Activated T-cell treated with anti-CD3 and anti-CD28 coated beads for 24 hours (primary cell): ENCODE data around the gene IVNS1ABP.
A peak's percentile ranks its signal among the peaks of the same experiment; 100 is the strongest.
"Not testable (repeated sequence)": the region's sequence is repeated elsewhere in the genome, so short reads cannot be mapped to it uniquely, and the experiment has no call there.

Experiments used
- DNase-seq: peaks from one replicate; pipeline ENCODE4 v3.0.0-alpha.2; 2020; ENCODE audit warnings: low read depth

Gene IVNS1ABP

GRCh38 chr1:185317034-185317885, at the start of gene IVNS1ABP:
Gene IVNS1ABP, minus strand, starts transcription at chr1:185317243. Its CDS starts 7,750 bp downstream, at chr1:185309493.
- peak; percentile 91 for DNase-seq

GRCh38 chr1:185365951-185366350, 48.9 kb upstream of the IVNS1ABP start:
- no peak for DNase-seq

GRCh38 chr1:185364528-185364927, 47.5 kb upstream of the IVNS1ABP start:
- DNase-seq: not testable (repeated sequence)

- no peak for DNase-seq
Observed at GRCh38 chr1:185363205-185363604, 46.2 kb upstream of the IVNS1ABP start.

- no peak for DNase-seq
Observed at GRCh38 chr1:185360714-185361113, 43.7 kb upstream of the IVNS1ABP start.

- DNase-seq: no peak
Observed at GRCh38 chr1:185358957-185359356, 41.9 kb upstream of the IVNS1ABP start.

- no peak for DNase-seq
Observed at GRCh38 chr1:185355947-185356346, 38.9 kb upstream of the IVNS1ABP start.

- no peak for DNase-seq
Observed at GRCh38 chr1:185353124-185353523, 36.1 kb upstream of the IVNS1ABP start.

- no peak for DNase-seq
Observed at GRCh38 chr1:185351734-185352466, 34.9 kb upstream of the IVNS1ABP start.

DNA sequence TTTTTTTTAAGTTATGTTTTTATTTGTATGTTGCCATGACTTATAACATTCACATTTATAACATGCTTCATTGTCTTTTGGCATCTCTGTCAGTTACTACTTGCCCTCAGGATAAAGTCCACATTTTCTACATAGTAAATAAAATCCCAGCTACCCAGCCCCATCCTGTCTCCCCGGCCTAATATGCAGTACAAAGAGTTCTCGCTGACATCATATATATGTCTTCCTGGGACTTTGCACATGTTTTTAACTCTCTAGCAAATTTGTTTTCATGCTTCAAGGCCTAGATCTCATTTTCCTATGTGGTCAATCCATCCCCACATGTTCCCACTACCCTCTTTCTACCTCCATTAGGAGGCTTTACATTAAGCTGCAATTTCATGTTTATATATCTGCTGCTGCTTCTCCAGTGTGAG, 33.0 kb upstream of the IVNS1ABP start:
- no peak for DNase-seq

GRCh38 chr1:185349556-185349955, 32.5 kb upstream of the IVNS1ABP start:
- no peak for DNase-seq

DNA sequence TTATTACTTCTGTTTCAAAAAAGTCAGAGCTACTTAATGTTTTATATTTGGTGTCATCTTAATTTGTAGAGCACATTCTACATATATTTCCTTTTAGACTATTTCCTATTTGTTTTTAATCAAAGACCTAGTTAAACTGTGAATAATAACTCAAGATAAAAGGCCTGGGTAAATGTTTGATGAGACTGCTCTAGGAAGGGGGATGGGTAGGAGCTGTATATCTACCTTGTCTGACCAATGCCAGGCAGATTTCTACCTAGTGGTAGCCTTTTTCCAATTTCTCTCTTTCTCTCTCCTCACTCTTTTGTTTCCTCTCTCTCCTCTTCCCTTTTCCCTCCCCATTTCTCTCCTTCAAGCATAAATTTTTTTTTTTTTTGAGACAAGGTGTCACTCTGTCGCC, 31.9 kb upstream of the IVNS1ABP start:
- no peak for DNase-seq

DNA sequence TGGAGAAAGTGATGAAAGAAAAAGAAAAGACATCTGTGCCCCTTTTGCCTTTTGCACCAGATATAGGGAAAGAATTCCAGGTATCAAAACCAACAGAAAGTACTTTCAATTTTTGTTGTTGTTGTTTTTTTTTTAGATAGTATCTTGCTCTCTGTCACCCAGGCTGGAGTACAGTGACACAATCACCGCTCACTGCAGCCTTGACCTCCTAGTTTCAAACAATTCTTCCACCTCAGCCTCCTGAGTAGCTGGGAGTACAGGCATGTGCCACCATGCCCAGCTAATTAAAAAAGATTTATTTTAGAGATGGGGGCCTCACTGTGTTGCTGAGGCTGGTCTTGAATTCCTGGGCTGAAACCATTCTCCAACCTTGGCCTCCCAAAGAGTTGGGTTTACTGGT, 31.3 kb upstream of the IVNS1ABP start:
- no peak for DNase-seq

DNA sequence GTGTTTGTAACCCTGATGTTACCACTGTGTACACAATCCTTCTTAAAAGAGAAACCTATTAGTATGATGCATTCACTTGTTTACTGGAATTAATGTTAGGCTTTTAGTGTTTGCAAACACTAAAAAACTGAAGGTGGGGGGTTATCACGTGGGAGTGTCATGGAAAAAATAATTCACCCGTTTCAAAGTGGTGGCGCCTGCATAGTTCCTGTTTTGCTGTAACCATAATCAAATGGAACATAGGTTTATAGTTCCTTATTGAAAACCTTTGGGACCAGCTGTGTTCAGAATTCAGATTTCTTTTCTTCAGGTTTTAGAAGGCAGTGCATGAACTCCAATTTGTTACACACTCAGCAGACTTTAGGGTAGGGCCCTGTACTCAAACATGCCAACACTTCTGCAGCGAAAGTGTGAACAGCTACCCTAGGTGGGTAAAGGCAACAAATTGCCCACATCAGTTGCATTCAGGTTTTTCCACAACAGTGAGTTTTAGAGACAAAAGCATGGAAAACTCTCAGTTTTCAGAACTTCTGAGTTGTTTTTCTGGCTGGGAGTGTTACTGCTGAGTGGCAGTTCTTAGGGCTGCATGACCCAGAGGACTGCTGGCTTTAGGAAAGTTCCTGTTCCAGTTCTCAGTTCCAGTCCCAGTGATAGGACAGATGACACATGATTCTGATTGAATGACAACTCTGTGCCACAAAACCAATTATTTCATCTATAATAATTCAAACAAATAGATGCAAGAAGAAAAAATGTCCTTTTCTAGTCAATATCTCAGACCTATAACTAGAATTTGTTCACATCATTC, 29.1 kb upstream of the IVNS1ABP start:
- no peak for DNase-seq

DNA sequence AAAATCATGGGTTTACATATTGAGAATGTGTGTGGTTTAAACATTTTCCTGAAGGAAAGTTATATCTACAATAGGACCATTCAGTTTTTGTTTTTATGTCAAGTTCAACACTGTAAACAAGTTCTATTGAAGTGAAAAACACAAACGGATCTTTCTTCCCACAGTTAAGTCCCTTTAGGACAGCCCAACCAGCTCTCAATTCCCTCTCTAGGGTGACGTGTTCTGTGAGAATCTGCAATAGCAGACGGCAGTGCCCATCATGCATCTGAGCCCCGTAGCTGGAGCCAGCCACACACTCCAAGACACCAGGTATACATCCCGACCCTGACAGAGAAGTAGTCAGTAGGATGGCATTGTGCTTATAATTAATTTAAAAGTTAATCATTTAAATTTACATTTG, 26.3 kb upstream of the IVNS1ABP start:
- DNase-seq: no peak

DNA sequence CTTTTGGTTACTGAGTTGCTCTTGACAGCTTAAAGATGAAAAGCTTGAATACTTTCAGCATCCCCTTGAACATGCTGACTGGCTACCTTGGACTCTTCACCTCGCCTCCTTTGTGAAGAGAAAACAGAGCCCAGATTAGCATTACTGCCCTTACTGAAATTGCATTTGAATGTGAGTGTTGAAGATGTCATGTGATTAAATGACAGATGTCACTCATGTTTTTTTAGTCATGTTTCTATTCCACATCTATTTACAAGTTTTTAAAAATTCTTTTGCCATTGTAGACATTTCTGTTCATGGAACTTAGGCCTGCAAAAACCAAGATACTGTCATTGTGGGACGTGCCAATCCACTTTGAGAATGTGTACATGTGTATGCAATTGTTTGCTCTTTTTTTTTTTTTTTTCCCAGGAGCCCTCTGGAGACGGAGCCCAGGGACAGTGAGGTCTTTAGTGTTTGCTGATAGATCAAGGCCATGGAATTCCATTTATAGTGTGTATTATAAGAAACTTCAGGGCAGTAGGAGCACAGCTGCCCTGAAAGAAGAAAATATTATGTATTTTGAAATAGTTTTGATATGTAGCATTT, 25.7 kb upstream of the IVNS1ABP start:
- no peak for DNase-seq

DNA sequence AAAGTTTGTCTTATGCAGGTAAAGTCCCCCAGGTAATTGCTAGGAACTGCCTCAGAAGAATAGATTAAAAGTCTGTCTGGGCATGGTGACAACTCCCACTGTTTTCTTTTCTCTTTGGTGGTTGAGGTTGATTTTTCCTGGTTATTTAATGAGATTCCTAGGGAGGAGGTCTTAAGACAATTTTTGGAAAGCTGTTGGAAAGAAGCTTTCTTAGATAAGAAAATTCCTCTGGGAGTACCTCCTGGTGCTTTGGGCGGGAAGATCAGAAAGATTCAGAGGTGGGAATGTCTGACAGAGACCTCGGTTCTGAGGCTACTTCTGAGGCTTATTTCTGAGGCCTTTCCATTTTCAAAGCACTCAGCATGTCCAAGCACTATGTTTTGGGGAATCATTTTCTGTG, 25.0 kb upstream of the IVNS1ABP start:
- DNase-seq: no peak

- no peak for DNase-seq
Observed at GRCh38 chr1:185341196-185341781, 24.2 kb upstream of the IVNS1ABP start.

- peak; percentile 2 for DNase-seq
Observed at GRCh38 chr1:185338719-185339622, 21.9 kb upstream of the IVNS1ABP start.

- no peak for DNase-seq
Observed at GRCh38 chr1:185337246-185337645, 20.2 kb upstream of the IVNS1ABP start.

DNA sequence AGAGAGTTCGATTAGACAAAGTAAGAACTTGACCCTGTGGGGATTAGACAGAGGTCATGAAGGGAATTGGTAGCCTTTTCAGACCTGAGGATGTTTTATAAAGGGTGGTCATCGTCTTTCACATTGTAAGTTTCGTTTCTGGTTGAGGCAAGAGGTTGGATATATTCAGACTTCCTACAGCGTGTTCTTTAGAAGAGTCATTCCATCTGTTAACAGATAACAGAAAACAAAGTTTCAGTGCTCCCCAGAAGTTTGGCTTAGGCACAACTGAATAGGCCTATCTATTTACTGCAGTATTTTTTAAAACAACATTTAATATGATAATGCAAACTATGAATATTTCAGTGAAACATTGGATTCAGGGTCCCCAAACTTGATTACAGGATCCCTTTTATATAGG, 17.1 kb upstream of the IVNS1ABP start:
- no peak for DNase-seq
